Endometrial microvascular endothelial cells (primary cell): Measurements from ENCODE around the gene ATE1. TPM values are rescaled to one million over a fixed set of nuclear protein-coding genes. Genes with fewer than 3 reads are reported as not detected.

ENCODE experiments used
- in situ Hi-C: cut with HindIII; loops from 2 replicates; pipeline ENCODE4 v1.10.0; 2017; ENCODE audit warnings: low sequenced_read_pairs, low pct_unique_long_range_greater_than_20kb; ENCODE audit errors: inconsistent ontology term
- total RNA-seq: library from RNA; depleted of rRNA; stranded (reverse); fragments of >200 nt; gene quantifications from one replicate; pipeline ENCODE4 v1.2.3, GENCODE V29; 2015; ENCODE audit errors: inconsistent ontology term

ATE1 gene
- total RNA-seq, 1 donor from 2014 or later, result 27.0 TPM

- in situ Hi-C loops, result no loop called here
Measured at GRCh38 chr10:121690970-121691369, 236.9 kb downstream of the ATE1 start.

Other genes with a start within 250 kb of the ATE1 start
- gene NSMCE4A, start 47.2 kb upstream of the ATE1 start, total RNA-seq, result 84.0 TPM
- 21.9 TPM for gene TACC2, start 61.1 kb upstream of the ATE1 start, total RNA-seq